ENCODE results near the gene TMOD3. TPM values are rescaled to one million over a fixed set of nuclear protein-coding genes. Genes with fewer than 3 reads are reported as not detected.
"Not testable (repeated sequence)": the region's sequence is repeated elsewhere in the genome, so short reads cannot be mapped to it uniquely, and the experiment has no call there.

Gene TMOD3
- total RNA-seq, 4 donors from 2014 or later = 52.3 to 70.2 (median 62.5) TPM

- Histone ChIP-seq H3K27me3 (no peaks in the 10 kb centered on the region), H3K27ac (peak overlapping the region in 3 of 4 donors; percentile 36 to 72 (median 65))
- 27 to 50% methylated on average over 1 of the region's 1 CpG for WGBS, 2 donors
Measured at GRCh38 chr15:51879555-51879954, 50.1 kb downstream of the TMOD3 start.

GRCh38 chr15:51883271-51883837 is 53.9 kb downstream of the TMOD3 start:
- H3K36me3 ChIP-seq = peaks cover 0 to 26% (median 0%) of the 10 kb centered on the region in 3 donors
- H3K27me3 ChIP-seq = no peaks in the 10 kb centered on the region
- TF ChIP-seq POLR2A (IDR thresholded peaks at IDR 0.05) = no peak
- TF ChIP-seq CTCF (IDR thresholded peaks at IDR 0.05) = no peak
- no peak overlapping the region for H3K4me3 ChIP-seq
- intact Hi-C loops (cut with DNase I) = no loop called here
- no peak for DNase-seq
- H3K9me3 ChIP-seq = no peaks in the 10 kb centered on the region
- H3K4me1 ChIP-seq = peaks cover 11 to 44% (median 22%) of the 10 kb centered on the region in 3 donors
- H3K27ac ChIP-seq = no peak overlapping the region
- WGBS, 2 donors = 82 to 84% methylated on average over 2 of the region's 2 CpGs

More at GRCh38 chr15:51879555-51879954, 50.1 kb downstream of the TMOD3 start:
- Histone ChIP-seq H3K4me3 (no peak overlapping the region), H3K4me1 (peaks cover 13 to 67% (median 29%) of the 10 kb centered on the region in 3 donors), H3K36me3 (peaks cover 0 to 15% (median 0%) of the 10 kb centered on the region in 3 donors), H3K9me3 (no peaks in the 10 kb centered on the region)
- no peak for DNase-seq
- no peak for TF ChIP-seq POLR2A (IDR thresholded peaks at IDR 0.05)
- TF ChIP-seq CTCF (IDR thresholded peaks at IDR 0.05) = no peak
- intact Hi-C loops (cut with DNase I) = no loop called here

- DNase-seq = no peak
- Histone ChIP-seq H3K9me3 (no peaks in the 10 kb centered on the region), H3K36me3 (peaks cover 0 to 29% (median 0%) of the 10 kb centered on the region in 3 donors), H3K27me3 (no peaks in the 10 kb centered on the region), H3K4me3 (no peak overlapping the region), H3K4me1 (peaks cover 6 to 39% (median 17%) of the 10 kb centered on the region in 3 donors), H3K27ac (peak overlapping the region in 1 of 4 donors; percentile 34)
- intact Hi-C loops (cut with DNase I) = no loop called here
- WGBS, 2 donors = 91 to 100% methylated on average over 1 of the region's 1 CpG
- TF ChIP-seq POLR2A (IDR thresholded peaks at IDR 0.05) = no peak
- no peak for TF ChIP-seq CTCF (IDR thresholded peaks at IDR 0.05)
Measured at GRCh38 chr15:51884041-51884440, 54.6 kb downstream of the TMOD3 start.

- TF ChIP-seq POLR2A (IDR thresholded peaks at IDR 0.05) (no peak), CTCF (IDR thresholded peaks at IDR 0.05) (no peak)
- H3K27me3 ChIP-seq = no peaks in the 10 kb centered on the region
- no peak for DNase-seq
- peaks cover 3 to 35% (median 5%) of the 10 kb centered on the region in 3 donors for H3K36me3 ChIP-seq
- peaks cover 4 to 33% (median 12%) of the 10 kb centered on the region in 3 donors for H3K4me1 ChIP-seq
- intact Hi-C loops (cut with DNase I) = no loop called here
- H3K27ac ChIP-seq = peak overlapping the region in 2 of 4 donors; percentile 4 to 34
- no peaks in the 10 kb centered on the region for H3K9me3 ChIP-seq
- H3K4me3 ChIP-seq = no peak overlapping the region
Measured at GRCh38 chr15:51884517-51885236, 55.2 kb downstream of the TMOD3 start.

GRCh38 chr15:51885758-51886157 is 56.3 kb downstream of the TMOD3 start:
- Histone ChIP-seq H3K4me1 (peaks cover 4 to 27% (median 8%) of the 10 kb centered on the region in 3 donors), H3K36me3 (peaks cover 4 to 46% (median 5%) of the 10 kb centered on the region in 3 donors)
- intact Hi-C loops (cut with DNase I); H3K4me3 ChIP-seq; H3K27ac ChIP-seq; DNase-seq; H3K27me3 ChIP-seq; H3K9me3 ChIP-seq: not testable (repeated sequence)
- WGBS, 2 donors = 100% methylated on average over 1 of the region's 32 CpGs; no CpG with 5 or more reads in 1 of the 2 donors

Data from esophagus squamous epithelium (tissue), 5 donors.